ENCODE measurements around the gene DKK1.

The DKK1 gene

GRCh38 chr10:52313933-52314821 is at the start of gene DKK1:
TSS of gene DKK1 (plus strand) at chr10:52314281. CDS start at chr10:52314435, 154 bp downstream.
- peak; percentile 39 for DNase-seq

- no peak for DNase-seq
Measured at GRCh38 chr10:52265131-52265926, 48.8 kb upstream of the DKK1 start.

- DNase-seq, result no peak
Measured at GRCh38 chr10:52266858-52267257, 47.2 kb upstream of the DKK1 start.

- DNase-seq, result no peak
Measured at GRCh38 chr10:52268790-52269189, 45.3 kb upstream of the DKK1 start.

- no peak for DNase-seq
Measured at GRCh38 chr10:52269233-52269632, 44.8 kb upstream of the DKK1 start.

- no peak for DNase-seq
Measured at GRCh38 chr10:52276163-52276562, 37.9 kb upstream of the DKK1 start.

- no peak for DNase-seq
Measured at GRCh38 chr10:52276986-52277385, 37.1 kb upstream of the DKK1 start.

- DNase-seq, result no peak
Measured at GRCh38 chr10:52279546-52279945, 34.5 kb upstream of the DKK1 start.

GRCh38 chr10:52280051-52280450 is 34.0 kb upstream of the DKK1 start:
- DNase-seq, result no peak

GRCh38 chr10:52283174-52283573 is 30.9 kb upstream of the DKK1 start:
- DNase-seq, result no peak

GRCh38 chr10:52284416-52285013 is 29.6 kb upstream of the DKK1 start:
- no peak for DNase-seq

- DNase-seq, result no peak
Measured at GRCh38 chr10:52287866-52288265, 26.2 kb upstream of the DKK1 start.

GRCh38 chr10:52297747-52298146 is 16.3 kb upstream of the DKK1 start:
- DNase-seq, result no peak

GRCh38 chr10:52300599-52301277 is 13.3 kb upstream of the DKK1 start:
- no peak for DNase-seq

- peak; percentile 39 for DNase-seq
Measured at GRCh38 chr10:52308251-52309031, 5.6 kb upstream of the DKK1 start.

- no peak for DNase-seq
Measured at GRCh38 chr10:52312942-52313255, 1.2 kb upstream of the DKK1 start.

GRCh38 chr10:52313256-52313932 is 687 bp upstream of the DKK1 start:
- DNase-seq, result no peak

GRCh38 chr10:52314822-52315552 is 906 bp downstream of the DKK1 start:
- no peak for DNase-seq

GRCh38 chr10:52316001-52316400 is 1.9 kb downstream of the DKK1 start:
- no peak for DNase-seq

- no peak for DNase-seq
Measured at GRCh38 chr10:52316500-52316899, 2.4 kb downstream of the DKK1 start.

GRCh38 chr10:52318136-52318701 is 4.1 kb downstream of the DKK1 start:
- no peak for DNase-seq
